Activated naive CD4-positive, alpha-beta T cell treated with anti-CD3 and anti-CD28 coated beads for 36 hours (primary cell): ENCODE measurements around the gene SRPX. TPM values are rescaled to one million over a fixed set of nuclear protein-coding genes. Genes with fewer than 3 reads are reported as not detected.

Experiments used
- total RNA-seq, 2 experiments: library from RNA; stranded (reverse); gene quantifications; one replicate each; pipeline ENCODE4 v1.2.3, GENCODE V29; 2021

The SRPX gene
- total RNA-seq, 2 experiments from 2014 or later: not detected

Other genes with a start within 250 kb of the SRPX start
- not detected for gene SYTL5, start 214.3 kb downstream of the SRPX start, total RNA-seq
- gene RPGR, start 106.6 kb upstream of the SRPX start, total RNA-seq: 1 to 10 TPM; 6.5 to 7.4 TPM
- gene OTC, start 131.7 kb upstream of the SRPX start, total RNA-seq: not detected